ENCODE measurements around the gene ADAMTS8.
A peak's percentile ranks its signal among the peaks of the same experiment; 100 is the strongest.
"Not testable (repeated sequence)": the region's sequence is repeated elsewhere in the genome, so short reads cannot be mapped to it uniquely, and the experiment has no call there.

The ADAMTS8 gene

DNA sequence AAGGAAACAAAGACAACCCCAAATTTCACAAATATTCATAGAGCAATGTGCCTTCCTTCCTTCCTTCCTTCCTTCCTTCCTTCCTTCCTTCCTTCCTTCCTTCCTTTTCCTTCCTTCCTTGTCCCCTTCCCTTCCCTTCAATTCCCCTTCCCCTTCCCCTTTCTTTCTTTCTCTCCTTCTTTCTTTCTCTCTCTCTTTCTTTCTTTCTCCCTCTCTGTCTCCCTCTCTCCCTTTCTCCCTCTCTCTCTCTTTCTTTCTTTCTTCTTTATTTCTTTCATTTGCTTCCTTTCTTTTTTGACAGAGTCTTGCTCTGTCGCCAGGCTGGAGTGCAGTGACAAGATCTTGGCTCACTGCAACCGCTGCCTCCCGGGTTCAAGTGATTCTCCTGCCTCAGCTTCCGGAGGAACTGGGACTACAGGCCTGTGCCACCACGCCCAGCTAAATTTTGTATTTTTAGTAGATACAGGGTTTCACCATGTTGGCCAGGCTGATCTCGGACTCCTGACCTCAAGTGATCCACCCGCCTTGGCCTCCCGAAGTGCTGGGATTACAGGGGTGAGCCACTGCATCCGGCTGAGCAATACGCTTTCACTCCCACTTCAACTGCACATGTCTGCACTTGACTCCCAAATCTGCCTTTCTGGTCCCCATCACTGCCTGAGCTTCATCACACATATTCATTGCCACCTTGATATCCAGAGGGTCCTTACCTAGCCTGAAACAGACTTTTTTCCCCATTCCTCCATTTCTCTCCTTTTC lies 10.2 kb upstream of the ADAMTS8 start:
- ATAC-seq, DNase-seq: not testable (repeated sequence)

- DNase-seq (no peak), ATAC-seq (no peak)
Observed at GRCh38 chr11:130437848-130438247, 9.4 kb upstream of the ADAMTS8 start.

GRCh38 chr11:130436171-130436570 lies 7.8 kb upstream of the ADAMTS8 start:
- no peak for DNase-seq

GRCh38 chr11:130435671-130436070 lies 7.3 kb upstream of the ADAMTS8 start:
- no peak for DNase-seq

More at GRCh38 chr11:130436171-130436570, 7.8 kb upstream of the ADAMTS8 start:
- no peak for ATAC-seq

DNA sequence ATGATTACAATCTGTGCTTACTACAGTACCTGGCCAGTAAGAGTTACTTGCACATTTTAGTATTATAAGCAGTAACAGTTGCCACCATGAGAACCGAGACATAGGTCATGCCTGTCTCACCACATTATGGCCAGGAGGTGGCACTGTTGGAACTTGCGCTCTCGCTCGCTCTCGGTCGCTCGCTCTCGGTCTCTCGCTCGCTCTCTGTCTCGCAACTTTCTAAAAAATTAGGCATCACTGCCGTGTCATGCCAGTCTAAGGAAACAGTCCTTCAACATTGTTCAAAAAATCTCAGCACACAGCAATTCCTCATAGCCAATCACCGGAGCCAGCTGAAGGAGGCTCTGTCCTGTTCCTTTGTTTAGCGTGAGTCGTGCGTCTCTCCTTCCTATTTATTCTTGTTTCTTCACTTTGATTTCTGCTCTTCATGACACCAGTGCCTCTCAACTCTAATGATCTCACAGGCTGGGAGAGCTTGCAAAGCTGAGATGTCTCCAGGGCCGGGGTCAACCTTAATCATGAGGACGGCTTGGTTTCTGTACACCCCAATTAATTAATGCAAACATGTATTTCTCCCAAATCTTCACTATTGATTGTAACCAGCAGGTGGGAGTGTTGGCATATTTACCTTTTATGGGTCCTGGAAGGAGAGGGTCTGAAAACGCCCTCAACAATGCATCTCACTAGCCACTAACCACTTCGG lies 6.3 kb upstream of the ADAMTS8 start:
- ATAC-seq (peak; percentile 77), DNase-seq (peak; percentile 65)

More at GRCh38 chr11:130435671-130436070, 7.3 kb upstream of the ADAMTS8 start:
- ATAC-seq: no peak

GRCh38 chr11:130433357-130433756 lies 4.9 kb upstream of the ADAMTS8 start:
- DNase-seq (no peak), ATAC-seq (no peak)

DNA sequence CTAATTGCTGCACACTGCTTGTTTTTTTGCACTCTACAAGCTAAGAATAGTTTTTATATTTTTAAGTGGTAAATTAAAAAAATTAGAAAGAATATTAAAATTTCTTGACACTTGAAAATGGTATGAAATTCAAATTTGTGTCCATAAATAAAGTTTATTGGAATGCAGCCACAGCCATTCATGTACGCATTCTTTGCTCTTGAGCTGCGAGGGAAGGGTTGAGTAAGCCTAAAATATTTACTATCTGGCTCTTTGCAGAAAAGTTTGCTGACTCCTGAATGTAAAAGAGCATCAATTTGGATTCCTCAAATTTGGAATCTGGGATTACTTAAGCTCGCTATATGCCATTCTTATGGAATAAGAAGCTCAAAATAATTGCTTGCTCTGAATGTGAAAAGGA lies 3.4 kb upstream of the ADAMTS8 start:
- ATAC-seq (no peak), DNase-seq (no peak)

DNA sequence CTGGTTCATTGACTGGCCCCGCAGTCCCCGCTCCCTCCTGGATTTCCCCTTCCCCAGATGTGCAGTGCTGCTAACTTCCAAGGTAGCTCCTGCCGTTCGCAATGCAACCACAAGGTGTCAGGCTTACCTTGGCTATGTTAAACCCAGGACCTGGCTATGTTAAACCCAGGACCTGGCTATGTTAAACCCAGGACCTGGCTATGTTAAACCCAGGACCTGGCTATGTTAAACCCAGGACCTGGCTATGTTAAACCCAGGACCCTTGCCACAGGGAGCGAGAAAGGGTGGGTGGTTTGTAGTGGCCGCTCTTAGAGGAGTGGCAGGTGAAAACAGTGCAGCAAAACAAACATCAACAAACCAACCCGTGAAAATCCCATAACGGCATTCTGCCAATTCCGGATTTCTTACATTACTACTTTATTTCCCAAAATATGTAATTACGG lies 2.9 kb upstream of the ADAMTS8 start:
- DNase-seq (peak; percentile 75), ATAC-seq (peak; percentile 59)

DNA sequence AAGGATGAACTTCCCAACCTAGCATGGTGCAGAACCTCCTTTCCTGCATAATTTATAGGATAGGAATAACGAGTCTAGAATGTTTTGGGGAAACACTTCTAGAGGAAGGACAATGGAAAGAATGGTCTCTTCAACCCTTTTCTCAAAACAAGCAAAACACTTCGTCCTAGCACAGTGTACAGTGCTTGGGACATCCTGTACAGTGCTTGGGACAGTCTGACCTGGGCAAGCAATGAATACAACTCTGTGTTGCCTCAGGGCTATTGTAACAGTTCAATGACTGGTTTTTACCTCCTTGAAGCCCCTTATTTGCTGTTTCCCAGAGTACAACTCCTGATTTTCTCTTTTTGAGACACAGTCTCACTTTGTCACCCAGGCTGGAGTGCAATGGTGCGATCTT lies 1.6 kb upstream of the ADAMTS8 start:
- ATAC-seq (no peak), DNase-seq (no peak)

- DNase-seq (no peak), ATAC-seq (no peak)
Observed at GRCh38 chr11:130429120-130429681, 792 bp upstream of the ADAMTS8 start.

- DNase-seq (no peak), ATAC-seq (no peak)
Observed at GRCh38 chr11:130427581-130428315, 661 bp downstream of the ADAMTS8 start.

- no peak for ATAC-seq
- DNase-seq: no peak
Observed at GRCh38 chr11:130426837-130427341, 1.5 kb downstream of the ADAMTS8 start.

GRCh38 chr11:130426223-130426836 lies 2.1 kb downstream of the ADAMTS8 start:
- ATAC-seq (no peak), DNase-seq (no peak)

DNA sequence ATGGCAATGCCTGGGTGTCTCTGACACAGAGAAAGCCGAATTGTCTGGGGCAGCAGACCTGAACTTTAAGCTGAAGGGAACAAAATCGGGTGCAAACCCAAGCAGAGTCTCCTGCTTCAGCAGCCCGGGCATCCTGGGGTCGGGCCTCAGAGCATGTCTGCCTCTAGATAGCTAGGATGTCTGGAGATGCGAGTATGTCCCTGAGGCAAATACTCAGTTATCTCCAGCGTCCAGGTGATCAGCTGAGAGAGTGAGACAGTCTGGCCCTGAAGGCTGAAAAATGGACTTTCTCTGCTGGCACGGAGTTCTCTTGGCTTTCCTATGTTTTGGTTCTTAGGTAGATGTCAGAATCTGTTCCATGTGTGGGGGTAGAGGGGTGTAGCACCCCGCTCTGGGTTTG lies 3.3 kb downstream of the ADAMTS8 start:
- no peak for ATAC-seq
- no peak for DNase-seq

DNA sequence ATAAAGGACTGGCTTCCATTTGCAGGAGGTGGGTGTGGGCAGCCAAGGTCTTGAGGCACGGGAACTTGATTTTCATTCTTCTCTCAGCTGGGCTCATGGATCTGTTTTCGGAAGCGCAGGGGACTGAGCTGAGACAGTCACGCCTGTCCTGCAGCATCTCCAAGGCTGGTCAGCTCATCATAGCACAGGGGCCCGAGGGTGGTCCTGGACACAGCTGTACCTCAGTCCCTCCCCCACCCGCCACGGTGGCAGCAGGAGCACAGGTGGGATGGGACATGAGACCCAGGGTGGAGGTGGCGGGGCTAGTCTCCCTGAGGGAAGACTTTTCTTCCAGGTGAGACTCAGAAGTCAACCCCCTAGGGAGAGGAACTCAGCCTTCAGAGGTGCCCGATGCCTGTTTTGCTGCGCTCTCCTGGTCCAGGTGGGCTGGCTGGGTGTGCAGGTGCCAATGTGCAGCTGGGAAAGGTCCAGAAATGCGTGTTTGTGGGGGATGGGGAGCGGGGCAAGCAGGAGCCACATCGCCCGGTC lies 3.7 kb downstream of the ADAMTS8 start:
- ATAC-seq (no peak), DNase-seq (no peak)

DNA sequence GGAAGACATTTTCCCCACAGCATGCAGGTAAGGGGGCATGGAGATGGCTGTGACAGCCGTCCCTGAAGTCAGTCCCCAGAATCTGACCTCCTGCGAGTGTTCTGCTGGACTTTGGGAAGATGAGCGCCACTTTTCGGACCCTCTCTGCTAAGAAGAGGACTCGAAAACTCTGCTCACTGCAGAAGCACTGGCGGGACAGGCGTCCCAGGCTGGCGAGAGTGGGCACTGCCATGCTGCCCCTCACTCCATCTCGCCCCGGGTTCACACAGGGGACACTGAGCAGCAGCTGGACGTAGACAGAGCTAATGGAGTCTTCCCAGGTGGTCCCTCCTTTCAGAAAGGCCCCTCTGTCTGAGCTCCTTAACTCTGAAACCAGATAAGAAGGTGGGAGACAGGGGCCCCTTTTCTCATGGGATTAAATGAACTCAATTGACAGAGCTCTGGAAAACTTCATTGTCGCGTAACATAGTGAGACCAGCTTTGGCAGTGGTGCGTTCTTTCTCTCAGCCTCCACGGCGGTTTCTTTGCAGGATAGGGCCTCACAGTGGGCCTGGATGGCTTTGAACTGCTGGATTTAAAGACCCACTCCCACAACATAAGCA lies 4.8 kb downstream of the ADAMTS8 start:
- no peak for ATAC-seq
- DNase-seq: no peak

DNA sequence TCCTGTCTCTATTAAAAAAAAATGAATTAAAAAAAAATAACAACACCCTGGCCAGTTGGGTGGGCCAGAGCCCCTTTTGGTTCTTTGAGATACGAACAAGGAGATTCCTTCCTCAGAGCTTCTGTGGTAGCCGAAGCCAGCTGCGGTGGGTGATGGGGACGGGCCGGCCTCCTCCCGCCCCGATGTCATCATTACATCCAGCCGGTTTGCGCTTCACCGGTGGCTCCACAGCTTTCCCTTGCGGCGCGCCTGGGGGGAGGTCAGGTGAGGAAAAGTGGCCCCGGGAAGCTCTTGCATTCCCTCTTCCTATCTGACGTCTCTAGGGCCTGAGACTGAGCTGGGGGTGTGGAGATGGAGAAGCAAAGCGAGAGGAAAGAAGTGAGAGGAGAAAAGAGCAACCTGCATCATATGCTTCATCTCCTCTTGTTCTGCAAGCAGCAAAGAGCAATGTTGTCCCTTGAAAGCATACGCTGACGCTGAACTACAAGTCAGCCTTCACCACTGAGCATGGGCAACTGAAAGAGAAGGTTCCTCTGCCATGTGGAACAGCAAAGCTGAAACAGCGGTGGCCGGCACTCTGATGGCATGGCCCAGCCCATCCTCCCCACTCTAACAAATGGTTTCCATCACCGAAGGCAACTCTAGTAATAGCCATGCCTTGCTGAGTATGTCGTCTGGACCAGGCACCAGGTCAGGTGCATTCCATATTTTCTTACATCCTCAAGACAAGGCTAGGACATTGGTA lies 6.0 kb downstream of the ADAMTS8 start:
- DNase-seq (no peak), ATAC-seq (no peak)

DNA sequence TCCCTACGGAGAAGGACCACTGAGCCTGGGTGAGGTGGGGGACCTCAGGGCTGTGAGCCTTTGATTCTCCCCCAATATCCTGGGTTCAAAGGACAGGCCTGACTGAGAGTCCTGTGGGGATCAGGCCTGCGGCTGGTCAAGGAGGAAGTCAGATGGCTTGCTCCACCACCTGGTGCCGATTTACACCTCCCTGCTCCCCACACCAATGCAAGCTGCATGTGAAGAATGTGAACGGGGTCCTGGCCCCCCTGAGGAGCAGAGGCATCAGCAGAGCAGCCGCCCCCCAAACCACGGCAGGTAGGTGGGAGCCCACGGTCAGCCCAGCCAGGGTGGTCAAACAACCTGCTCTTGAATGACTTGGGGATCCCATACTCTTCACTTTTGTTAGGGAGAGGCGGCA lies 6.7 kb downstream of the ADAMTS8 start:
- DNase-seq: no peak
- ATAC-seq: no peak

- no peak for ATAC-seq
Observed at GRCh38 chr11:130421199-130421585, 7.2 kb downstream of the ADAMTS8 start.

DNA sequence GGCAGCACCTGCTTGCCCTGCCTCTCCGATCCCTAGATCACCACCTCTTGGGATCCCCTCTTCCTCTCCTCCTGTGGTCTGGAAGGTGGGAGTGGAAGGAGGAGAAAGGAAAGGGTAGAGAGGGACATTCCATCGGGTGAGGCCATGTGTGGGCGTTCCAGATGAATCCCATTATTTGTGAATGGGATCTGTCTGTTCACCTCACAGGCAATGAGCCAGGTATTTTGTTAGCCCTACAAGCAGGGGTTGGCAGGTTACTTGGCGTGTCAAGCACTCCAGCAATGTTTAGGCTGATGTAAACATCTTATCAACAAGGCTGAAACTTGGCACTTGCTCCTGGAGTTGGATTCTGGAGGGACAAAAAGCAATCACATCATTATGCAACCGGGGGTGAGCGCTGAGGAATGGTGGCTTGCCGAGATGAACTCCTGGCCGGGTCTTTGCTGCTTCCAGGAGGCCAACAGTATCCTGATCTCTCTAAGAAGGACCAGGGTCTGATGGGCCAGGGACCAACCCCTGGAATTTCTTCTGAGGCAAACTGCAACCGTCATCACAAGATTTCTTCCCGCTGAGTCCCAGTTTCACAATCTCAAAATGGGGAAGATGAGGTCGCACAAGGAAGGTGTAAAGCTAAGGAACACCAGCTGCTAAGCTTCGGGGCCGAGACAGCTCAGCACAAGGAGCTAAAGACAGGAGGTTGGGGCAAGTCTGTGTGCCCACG lies 7.8 kb downstream of the ADAMTS8 start:
- ATAC-seq (no peak), DNase-seq (no peak)

More at GRCh38 chr11:130421199-130421585, 7.2 kb downstream of the ADAMTS8 start:
- no peak for DNase-seq

All from stimulated activated naive CD8-positive, alpha-beta T cell treated with anti-CD3 and anti-CD28 coated beads, Interleukin-15, Interleukin-2, amounts not matched to agents 100 U/mL and 50 U/mL, for 24 hours (primary cell).